Upper lobe of left lung (tissue), 4 donors: Measurements from ENCODE around the gene CLSTN3.

Experiments
- CTCF ChIP-seq, 6 experiments: fragments of 450-650 bp in 4 of 6; fragments of 200-600 bp in 2 of 6; sonication (generic) in 2 of 6; IDR thresholded peaks; one replicate each; pipeline ENCODE4 v1.5.1; 2016 to 2019; ENCODE audit warnings: antibody characterized with exemption in 6 of 6
- EP300 ChIP-seq, 4 donors: sonication (generic); formaldehyde crosslinking; IDR thresholded peaks; one replicate each; pipeline ENCODE4 v1.5.1; 2017; ENCODE audit warnings: antibody characterized with exemption in 4 of 4, control low read depth in 2 of 4
- POLR2A ChIP-seq, 4 donors: fragments of 450-650 bp; IDR thresholded peaks; one replicate each; pipeline ENCODE4 v1.5.1; 2016 to 2017; ENCODE audit warnings: antibody characterized with exemption in 4 of 4, mild to moderate bottlenecking in 2 of 4
- POLR2AphosphoS5 ChIP-seq, 2 donors: sonication (generic); formaldehyde crosslinking; IDR thresholded peaks; one replicate each; pipeline ENCODE4 v1.5.1; 2017; ENCODE audit warnings: antibody characterized with exemption in 2 of 2

- no peak for TF ChIP-seq POLR2A (IDR thresholded peaks at IDR 0.05)
- TF ChIP-seq CTCF (IDR thresholded peaks at IDR 0.05), result no peak
- no peak for TF ChIP-seq EP300 (IDR thresholded peaks at IDR 0.05)
- TF ChIP-seq POLR2AphosphoS5 (IDR thresholded peaks at IDR 0.05), result no peak
These were observed 16.2 kb upstream of the CLSTN3 start for GRCh38 chr12:7114008-7114407.
